ENCODE measurements around the gene TRIM25.

- no peak for TF ChIP-seq EZH2 (IDR thresholded peaks at IDR 0.05; ENCODE audit: insufficient read depth, low read length)
- TF ChIP-seq, protein P1, sequence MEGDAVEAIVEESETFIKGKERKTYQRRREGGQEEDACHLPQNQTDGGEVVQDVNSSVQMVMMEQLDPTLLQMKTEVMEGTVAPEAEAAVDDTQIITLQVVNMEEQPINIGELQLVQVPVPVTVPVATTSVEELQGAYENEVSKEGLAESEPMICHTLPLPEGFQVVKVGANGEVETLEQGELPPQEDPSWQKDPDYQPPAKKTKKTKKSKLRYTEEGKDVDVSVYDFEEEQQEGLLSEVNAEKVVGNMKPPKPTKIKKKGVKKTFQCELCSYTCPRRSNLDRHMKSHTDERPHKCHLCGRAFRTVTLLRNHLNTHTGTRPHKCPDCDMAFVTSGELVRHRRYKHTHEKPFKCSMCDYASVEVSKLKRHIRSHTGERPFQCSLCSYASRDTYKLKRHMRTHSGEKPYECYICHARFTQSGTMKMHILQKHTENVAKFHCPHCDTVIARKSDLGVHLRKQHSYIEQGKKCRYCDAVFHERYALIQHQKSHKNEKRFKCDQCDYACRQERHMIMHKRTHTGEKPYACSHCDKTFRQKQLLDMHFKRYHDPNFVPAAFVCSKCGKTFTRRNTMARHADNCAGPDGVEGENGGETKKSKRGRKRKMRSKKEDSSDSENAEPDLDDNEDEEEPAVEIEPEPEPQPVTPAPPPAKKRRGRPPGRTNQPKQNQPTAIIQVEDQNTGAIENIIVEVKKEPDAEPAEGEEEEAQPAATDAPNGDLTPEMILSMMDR (IDR thresholded peaks at IDR 0.05; ENCODE audit: insufficient read depth, low read depth, low read length), result peak; percentile 98
These were observed 47.0 kb upstream of the TRIM25 start, which contains the start of gene COIL for GRCh38 chr17:56960596-56961538.

Measured in astrocyte (in vitro differentiated cells and primary cell).